GM10266 (cell line): ENCODE measurements around the gene NFIC.

ENCODE experiments used
- DNase-seq: peaks from one replicate; pipeline ENCODE4 v3.0.0; 2012; ENCODE audit errors: extremely low spot score
- TF ChIP-seq, protein P1 (sequence below): IDR thresholded peaks from 2 replicates; pipeline ENCODE4 v1.5.1; 2012; ENCODE audit warnings: mild to moderate bottlenecking, low read depth; ENCODE audit not compliant: control insufficient read depth, insufficient read depth; ENCODE audit errors: missing control alignments

The NFIC gene

DNA sequence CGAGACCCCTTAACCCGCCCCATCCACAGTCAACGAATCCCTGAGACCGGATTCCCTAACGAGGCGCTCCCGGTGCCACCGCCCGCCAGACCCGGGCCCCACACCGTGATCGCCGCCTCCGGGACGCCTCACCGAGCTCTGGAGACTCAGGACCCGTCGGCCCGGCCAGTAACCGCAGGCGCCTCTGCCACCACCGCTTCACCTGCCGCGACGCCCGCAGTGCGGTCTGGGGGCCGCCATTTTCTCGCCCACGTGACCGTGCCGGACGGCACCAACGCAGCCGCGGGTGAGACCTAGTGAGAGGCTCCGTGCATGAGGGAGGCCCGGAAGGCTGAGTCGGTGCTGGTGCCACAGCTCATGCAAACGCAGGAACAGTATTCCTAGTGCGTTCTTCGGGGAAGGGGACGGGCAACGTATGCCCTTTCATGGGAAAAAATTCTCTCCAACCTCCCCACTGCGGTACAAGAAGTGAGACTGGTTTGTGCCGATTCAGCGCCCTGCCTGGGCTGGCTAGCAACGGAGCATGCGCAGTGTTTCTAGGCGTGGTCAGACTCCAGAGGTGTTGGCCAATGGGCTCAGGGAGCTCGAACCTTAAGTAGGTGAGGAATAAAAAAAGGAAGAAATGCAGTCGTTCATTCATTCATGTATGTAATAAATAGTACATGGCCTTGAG is 134.2 kb downstream of the NFIC start, which contains the start of gene DOHH:
Gene DOHH (minus strand): TSS at position 246 of the 673 bp plus-strand sequence. CDS start 3,860 bp downstream, outside the sequence.
- TF ChIP-seq, protein P1, sequence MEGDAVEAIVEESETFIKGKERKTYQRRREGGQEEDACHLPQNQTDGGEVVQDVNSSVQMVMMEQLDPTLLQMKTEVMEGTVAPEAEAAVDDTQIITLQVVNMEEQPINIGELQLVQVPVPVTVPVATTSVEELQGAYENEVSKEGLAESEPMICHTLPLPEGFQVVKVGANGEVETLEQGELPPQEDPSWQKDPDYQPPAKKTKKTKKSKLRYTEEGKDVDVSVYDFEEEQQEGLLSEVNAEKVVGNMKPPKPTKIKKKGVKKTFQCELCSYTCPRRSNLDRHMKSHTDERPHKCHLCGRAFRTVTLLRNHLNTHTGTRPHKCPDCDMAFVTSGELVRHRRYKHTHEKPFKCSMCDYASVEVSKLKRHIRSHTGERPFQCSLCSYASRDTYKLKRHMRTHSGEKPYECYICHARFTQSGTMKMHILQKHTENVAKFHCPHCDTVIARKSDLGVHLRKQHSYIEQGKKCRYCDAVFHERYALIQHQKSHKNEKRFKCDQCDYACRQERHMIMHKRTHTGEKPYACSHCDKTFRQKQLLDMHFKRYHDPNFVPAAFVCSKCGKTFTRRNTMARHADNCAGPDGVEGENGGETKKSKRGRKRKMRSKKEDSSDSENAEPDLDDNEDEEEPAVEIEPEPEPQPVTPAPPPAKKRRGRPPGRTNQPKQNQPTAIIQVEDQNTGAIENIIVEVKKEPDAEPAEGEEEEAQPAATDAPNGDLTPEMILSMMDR, result no peak
- peak; percentile 97 for DNase-seq

DNA sequence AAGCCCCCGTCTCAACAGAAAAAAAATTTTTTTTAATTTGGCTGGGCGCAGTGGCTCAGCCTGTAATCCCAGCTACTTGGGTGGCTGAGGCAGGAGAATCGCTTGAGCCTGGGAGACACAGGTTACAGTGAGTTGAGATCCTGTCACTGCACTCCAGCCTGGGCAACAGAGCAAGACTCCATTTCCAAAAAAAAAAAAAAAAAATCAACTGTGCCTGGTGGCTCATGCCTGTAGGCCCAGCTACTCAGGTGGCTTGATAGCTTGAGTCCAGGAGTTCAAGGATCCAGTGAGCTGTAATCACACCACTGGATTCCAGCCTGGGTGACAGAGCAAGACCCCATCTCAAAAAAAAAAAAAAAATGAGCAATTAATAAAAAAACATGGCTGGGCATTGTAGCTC is 135.4 kb downstream of the NFIC start:
- TF ChIP-seq, protein P1, result no peak
- no peak for DNase-seq

DNA sequence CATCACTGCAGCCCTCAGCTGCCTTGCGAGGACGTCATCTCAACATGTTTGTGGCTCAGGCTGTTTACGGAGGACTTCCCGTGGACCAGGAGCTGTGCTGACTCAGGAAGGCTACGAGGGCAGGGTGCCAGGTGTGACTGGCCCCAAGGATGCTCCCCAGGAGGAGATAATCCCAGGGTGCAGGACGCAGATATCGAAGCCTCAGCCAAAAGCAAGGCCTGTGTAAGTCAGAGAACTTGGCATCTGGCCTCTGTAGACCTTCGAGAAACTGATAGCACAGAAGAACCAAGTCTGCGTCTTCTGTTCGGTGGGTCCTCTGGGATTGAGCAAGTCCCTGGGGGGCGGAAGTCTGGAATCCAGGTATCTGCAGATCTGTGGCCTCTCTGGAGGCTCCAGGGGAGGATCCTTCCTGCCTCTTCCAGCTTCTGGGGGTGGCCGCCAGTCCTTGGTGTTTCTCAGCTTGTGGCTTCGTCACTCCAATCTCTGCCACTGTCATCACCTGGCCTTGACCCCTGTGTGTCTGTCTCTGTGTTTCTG is 136.7 kb downstream of the NFIC start:
- TF ChIP-seq, protein P1, result no peak
- DNase-seq, result no peak

DNA sequence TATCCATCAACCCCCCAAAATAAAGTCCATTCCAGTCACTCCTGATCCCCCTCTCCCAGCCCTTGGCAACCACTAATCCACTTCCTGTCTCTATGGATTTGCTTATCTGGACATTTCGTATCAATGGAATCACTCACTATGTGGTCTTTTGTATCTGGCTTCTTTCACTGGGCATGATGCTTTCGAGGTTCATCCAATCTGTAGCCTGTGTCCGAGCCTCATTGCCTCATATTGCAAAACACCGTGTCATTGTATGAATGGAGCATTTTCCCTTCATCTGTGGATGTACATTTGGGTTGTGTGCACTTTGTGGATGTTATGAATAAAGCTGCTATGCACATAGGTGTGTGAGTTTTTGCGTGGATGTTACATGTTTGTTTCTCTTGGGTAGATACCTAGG is 138.4 kb downstream of the NFIC start:
- TF ChIP-seq, protein P1, result no peak
- DNase-seq, result no peak

DNA sequence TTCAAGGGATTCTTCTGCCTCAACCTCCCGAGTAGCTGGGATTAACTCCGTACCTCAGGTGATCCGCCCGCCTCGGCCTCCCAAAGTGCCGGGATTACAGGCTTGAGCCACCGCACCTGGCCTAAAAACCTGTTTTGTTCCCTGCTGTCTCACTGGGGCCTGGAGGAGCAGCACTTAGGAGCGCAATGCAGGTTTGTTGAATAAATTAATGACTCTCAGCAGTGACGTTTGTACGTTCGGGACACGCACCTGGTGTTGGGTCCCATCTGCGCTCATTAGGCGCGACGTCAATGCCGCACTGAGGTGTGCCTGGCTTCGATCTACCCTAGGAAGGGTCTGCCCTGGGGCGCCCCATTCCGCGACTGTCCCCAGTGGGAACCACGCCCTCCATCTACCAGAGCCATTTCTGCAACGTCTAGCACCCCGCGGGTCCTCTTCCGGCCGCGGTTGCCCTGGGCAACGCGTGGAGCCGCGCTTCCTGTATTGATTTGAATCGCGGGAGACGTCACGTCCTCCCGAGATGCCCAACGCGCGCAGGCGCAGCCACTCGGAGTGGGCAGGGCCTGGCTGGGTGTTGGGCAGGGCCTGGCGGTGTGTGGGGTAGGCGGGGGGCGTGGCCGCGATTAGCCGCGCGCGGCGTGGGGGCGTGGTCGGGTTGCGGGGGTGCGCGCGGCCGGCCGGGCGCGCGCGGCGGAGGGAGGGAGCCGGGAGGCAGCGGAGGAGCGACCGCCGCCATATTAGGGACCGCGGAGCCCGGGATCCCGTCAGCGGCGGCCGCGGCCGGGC is 139.4 kb downstream of the NFIC start, which contains the start of gene FZR1:
Gene FZR1 (plus strand): TSS at position 714 of the 786 bp plus-strand sequence. CDS start 16,679 bp downstream, outside the sequence.
- peak; percentile 100 for DNase-seq
- TF ChIP-seq, protein P1, result no peak

DNA sequence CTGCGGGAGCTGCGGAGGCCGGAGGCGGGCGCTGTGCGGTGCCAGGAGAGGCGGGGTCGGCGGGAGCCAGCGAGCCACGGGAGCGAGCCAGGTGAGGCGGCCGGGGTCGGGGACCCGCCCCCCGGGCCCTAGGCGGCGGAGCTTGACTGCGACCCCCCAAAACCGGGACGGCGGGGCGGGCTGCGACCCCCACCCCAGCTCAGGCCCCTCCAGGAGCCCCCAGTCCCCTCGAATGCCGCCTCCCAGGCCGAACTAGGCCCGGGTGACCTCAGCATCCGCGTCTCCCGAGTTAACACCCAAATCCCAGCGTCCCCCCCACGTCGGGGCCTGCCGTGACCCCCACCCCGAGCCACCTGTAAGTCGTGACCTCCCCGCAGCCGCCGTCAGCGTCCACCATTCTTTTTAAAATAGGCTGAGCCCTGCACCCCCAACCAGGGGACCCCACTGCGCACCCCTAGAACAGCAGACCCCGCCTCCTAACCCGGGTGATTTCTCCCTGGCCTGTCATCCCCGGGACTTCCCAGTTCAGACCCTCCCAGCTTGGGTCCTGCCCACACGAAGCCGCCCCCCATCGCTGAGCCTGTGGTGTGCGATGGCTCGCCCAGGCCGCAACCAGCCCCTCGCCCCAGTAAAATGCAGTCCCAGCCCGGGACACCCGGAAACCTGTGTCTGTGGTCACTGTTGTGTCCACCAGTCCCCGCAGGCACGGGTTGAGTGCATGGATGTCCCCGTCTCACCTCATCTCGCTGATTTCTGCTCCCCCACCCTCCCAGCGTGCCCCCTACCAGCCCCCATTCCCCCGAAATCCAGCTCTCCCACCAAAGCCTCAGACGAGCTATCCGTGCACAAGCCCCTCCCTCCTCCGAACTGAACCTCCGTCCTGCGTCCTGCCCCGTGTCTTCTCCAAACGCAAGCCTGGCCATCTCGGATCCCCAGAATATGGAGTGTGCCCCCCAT is 140.3 kb downstream of the NFIC start:
- TF ChIP-seq, protein P1, result no peak
- DNase-seq, result peak; percentile 73
